ENCODE results near the gene OR2V2. TPM values are rescaled to one million over a fixed set of nuclear protein-coding genes. Genes with fewer than 3 reads are reported as not detected.

The OR2V2 gene
- total RNA-seq, 1 donor from 2014 or later, result not detected

GRCh38 chr5:181198106-181198685, 50.8 kb downstream of the OR2V2 start:
- DNase-seq (ENCODE audit: missing footprints) (no peak), ATAC-seq (no peak)
- intact Hi-C loops (cut with DNase I), result no loop called here

DNA sequence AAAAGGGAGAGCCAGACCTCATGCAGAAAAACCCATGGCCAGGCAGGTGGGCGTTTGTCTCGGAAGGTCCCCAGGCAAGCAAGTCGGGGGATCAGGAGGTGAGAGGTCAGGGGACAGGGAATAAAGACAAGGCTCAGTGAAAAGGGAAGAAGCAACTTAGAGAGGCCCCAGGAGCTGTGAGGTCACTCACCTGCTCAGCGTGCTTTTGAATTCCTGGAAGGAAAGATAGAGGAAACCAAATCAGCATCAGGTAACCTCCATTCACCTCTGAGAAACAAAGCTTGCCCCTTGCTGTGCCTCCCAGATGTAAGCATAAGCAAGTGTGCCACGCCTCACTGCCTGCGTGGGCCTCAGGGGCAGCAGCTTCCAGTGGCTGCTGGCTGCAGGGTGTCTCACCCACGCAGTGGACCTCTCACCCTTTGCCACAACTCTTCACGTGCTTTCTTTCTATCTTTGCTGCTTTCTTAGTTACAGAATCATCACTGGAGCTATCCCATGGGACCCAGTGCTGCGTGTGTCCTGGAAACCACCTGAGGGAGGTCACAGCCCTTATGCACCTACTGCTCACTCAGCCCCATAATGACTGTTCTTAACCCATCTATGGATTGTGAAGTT, 51.6 kb downstream of the OR2V2 start:
- no peak for DNase-seq (ENCODE audit: missing footprints)
- intact Hi-C loops (cut with DNase I), result no loop called here
- ATAC-seq, result no peak

GRCh38 chr5:181199881-181200638, 52.7 kb downstream of the OR2V2 start:
- DNase-seq (ENCODE audit: missing footprints) (no peak), ATAC-seq (no peak)
- intact Hi-C loops (cut with DNase I), result no loop called here

GRCh38 chr5:181200816-181201215, 53.4 kb downstream of the OR2V2 start:
- DNase-seq (ENCODE audit: missing footprints) (no peak), ATAC-seq (no peak)
- intact Hi-C loops (cut with DNase I), result no loop called here

DNA sequence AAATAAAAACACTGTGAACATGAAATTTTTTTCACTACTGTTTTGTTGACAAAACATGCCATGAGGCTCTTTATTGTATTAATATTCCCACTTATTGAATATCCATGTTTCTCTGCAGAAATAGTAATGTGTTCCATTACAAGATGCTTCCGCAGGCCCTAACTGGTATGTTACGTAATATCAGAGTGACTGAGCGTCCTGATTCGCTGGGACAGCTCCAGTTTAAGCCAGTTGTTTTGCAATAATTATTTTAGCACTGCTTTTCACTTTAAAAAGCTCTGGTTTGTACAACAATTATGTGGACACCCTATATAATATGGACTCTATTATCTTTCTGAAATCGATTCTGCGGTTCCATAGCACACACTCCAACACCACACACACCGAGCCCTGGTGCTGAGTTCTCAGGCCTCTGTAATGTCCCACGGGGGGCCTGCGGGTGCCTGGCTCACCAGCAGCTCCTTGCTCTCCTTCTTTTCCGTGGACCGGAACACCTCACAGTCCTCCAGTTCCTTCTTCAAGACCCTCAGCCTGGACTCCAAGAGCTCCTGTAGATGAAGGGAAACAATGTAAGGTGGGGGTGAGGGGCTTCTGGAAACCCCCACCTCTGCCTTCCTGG, 55.8 kb downstream of the OR2V2 start:
- DNase-seq (ENCODE audit: missing footprints) (no peak), ATAC-seq (no peak)
- intact Hi-C loops (cut with DNase I), result no loop called here

DNA sequence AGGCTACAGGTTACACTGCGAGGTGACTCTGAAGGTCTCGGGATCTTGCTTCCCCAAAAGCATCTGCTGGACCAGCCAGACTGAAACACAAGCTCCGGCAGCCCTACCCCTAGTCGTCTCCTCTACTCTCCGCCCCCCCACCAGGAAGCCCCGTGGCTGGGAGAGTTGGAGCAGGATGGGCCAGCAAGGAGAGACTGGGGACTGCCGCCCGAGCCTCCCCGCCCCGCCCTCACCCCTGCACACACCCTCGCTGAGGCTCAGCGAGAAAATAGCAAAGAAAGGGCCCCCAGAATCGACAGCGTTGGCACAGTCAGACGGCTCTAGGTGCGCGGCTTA, 56.4 kb downstream of the OR2V2 start:
- ATAC-seq, result no peak
- no peak for DNase-seq (ENCODE audit: missing footprints)
- intact Hi-C loops (cut with DNase I), result no loop called here

GRCh38 chr5:181204113-181204825, 56.9 kb downstream of the OR2V2 start:
- DNase-seq (ENCODE audit: missing footprints) (peak; percentile 75), ATAC-seq (peak; percentile 0)
- intact Hi-C loops (cut with DNase I), result no loop called here

DNA sequence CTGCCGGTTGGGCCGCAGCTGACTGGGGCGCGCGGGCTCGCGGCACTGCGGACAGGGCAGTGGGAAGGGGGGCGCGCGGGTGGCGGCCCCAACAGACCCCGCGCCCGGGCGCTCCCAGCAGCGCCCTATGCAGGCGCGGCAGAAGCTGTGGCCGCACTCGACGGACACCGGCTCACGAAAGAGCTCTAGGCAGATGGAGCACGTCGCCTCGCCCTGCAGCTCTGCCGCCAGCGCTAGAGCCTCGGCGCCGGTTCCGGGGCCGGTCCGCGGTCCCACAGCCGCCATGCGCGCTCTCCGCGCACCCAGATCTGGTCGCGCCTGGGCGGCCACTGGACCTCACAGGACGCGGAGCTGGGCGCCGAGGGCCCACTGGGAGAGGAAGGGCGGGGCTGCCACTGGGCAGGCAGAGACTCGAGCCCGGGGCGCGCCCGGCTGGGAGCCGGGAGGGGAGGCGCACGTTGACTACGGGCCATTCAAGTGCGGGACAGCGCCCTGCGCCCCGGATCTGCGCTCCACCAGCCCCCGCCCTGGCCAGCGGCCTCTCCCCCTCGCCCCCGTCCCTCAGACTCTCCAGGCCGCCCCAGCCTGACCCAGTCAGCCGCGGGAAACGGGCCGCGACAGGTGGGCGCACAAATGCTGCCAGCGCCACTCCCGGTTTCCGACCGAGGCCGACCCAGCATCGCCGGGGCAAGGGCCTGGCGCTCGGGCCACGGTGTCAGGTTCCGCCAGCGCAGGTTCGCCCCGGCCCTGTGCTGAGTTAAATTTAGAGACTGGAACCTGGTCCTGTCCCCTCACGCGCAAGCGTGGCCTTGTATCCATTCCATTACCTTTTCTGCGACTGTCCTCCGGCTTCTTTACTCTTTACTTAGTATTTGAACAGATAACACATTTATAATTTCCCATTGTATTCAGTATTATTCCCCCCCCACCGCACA, 57.7 kb downstream of the OR2V2 start, which contains the start of gene TRIM7:
Gene TRIM7 (minus strand): TSS at position 371 of the 935 bp plus-strand sequence. CDS start 86 bp downstream, at position 285.
- peak; percentile 23 for ATAC-seq

DNA sequence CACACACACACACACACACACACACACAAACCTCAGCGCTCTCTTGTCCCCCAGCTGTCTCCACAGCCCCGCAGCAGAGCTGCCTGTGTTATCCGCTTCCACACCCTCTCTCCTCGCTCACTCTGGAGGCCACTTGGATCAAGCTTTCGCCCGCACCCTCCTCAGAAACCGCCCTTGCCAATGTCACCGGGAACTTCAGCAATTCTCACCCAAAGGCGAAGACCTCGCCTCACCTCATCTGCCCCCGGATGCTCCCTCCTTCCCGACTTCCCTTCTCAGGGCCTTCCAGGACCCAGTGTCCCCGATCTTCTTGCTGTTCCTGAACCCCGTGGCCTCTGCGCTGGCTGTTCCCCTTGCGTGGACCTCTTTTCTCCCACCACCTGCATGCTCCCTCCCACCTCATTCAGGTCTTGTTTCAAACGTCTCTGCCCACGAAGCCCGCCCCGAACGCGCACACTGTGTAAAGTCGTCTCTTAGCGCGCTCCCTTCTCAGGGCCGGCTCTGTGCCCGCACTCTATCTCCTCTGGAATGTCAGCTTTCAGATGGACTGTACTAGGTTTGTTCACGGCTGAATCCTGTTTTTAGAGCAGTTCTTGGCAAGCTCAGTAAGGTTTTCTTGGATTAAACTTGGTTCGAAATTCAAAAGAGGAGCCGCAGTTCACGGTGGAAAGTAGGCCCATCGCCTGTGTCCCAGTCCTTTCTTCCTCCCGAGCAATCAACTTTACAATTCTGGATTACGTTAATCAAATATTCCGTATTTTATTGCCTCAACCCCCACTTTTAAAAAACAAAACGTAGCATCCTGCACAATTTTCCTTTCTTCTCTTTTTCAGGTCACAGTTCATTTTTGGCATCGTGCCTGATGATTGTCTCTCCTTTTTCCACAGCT, 58.6 kb downstream of the OR2V2 start:
- intact Hi-C loops (cut with DNase I), result loop anchor here (1.0 kb wide), 2 partner anchors 12 to 15 kb away; no protein-coding TSS in a partner anchor
- ATAC-seq, result peak; percentile 23
- DNase-seq (ENCODE audit: missing footprints), result peak; percentile 71

More for the DNA sequence above, 57.7 kb downstream of the OR2V2 start, which contains the start of gene TRIM7:
- intact Hi-C loops (cut with DNase I), result no loop called here
- DNase-seq (ENCODE audit: missing footprints), result peak; percentile 86

GRCh38 chr5:181207214-181207959, 60.0 kb downstream of the OR2V2 start:
- intact Hi-C loops (cut with DNase I), result loop anchor here (1.0 kb wide), 1 partner anchor 15 kb away; no protein-coding TSS in a partner anchor
- DNase-seq (ENCODE audit: missing footprints) (no peak), ATAC-seq (peak; percentile 48)

GRCh38 chr5:181207960-181208253, 60.5 kb downstream of the OR2V2 start:
- intact Hi-C loops (cut with DNase I), result loop anchor here (1.0 kb wide), 1 partner anchor 14 kb away; no protein-coding TSS in a partner anchor

More at GRCh38 chr5:181207960-181208253, 60.5 kb downstream of the OR2V2 start:
- no peak for ATAC-seq
- DNase-seq (ENCODE audit: missing footprints), result no peak

Other genes with a start within 250 kb of the OR2V2 start
- gene BTNL8, start 248.4 kb upstream of the OR2V2 start, total RNA-seq, result 0.41 TPM
- gene BTNL3, start 158.7 kb upstream of the OR2V2 start, total RNA-seq, result not detected
- gene BTNL9, start 107.3 kb upstream of the OR2V2 start, total RNA-seq, result 37.6 TPM
- gene OR2V1, start 16.4 kb upstream of the OR2V2 start, total RNA-seq, result not detected
- 14.4 TPM for gene TRIM7, start 57.6 kb downstream of the OR2V2 start, total RNA-seq
- gene TRIM41, start 75.7 kb downstream of the OR2V2 start, total RNA-seq, result 20.9 TPM
- gene RACK1, start 96.3 kb downstream of the OR2V2 start, total RNA-seq, result 693 TPM
- 9.2 TPM for gene TRIM52, start 113.6 kb downstream of the OR2V2 start, total RNA-seq
- not detected for gene OR4F3, start 219.7 kb downstream of the OR2V2 start, total RNA-seq